ENCODE measurements around the gene ABCC1.
A peak's percentile ranks its signal among the peaks of the same experiment; 100 is the strongest.

The ABCC1 gene

GRCh38 chr16:15967655-15968315 is 18.4 kb downstream of the ABCC1 start:
- no peak for DNase-seq (ENCODE audit: low read depth)
- no peak for TF ChIP-seq CTCF (IDR thresholded peaks at IDR 0.05; ENCODE audit: low read length, missing control alignments)
- no peak overlapping the region for H3K4me3 ChIP-seq (replicated peaks; ENCODE audit: low read depth, low read length)

- H3K4me3 ChIP-seq (replicated peaks; ENCODE audit: low read depth, low read length): no peak overlapping the region
Measured at GRCh38 chr16:15970202-15970601, 20.8 kb downstream of the ABCC1 start.

GRCh38 chr16:15970743-15971439 is 21.5 kb downstream of the ABCC1 start:
- no peak for DNase-seq (ENCODE audit: low read depth)
- no peak for TF ChIP-seq CTCF (IDR thresholded peaks at IDR 0.05; ENCODE audit: low read length, missing control alignments)

More at GRCh38 chr16:15970202-15970601, 20.8 kb downstream of the ABCC1 start:
- no peak for TF ChIP-seq CTCF (IDR thresholded peaks at IDR 0.05; ENCODE audit: low read length, missing control alignments)
- no peak for DNase-seq (ENCODE audit: low read depth)

GRCh38 chr16:15971440-15971815 is 22.0 kb downstream of the ABCC1 start:
- no peak for TF ChIP-seq CTCF (IDR thresholded peaks at IDR 0.05; ENCODE audit: low read length, missing control alignments)
- no peak overlapping the region for H3K4me3 ChIP-seq (replicated peaks; ENCODE audit: low read depth, low read length)

More at GRCh38 chr16:15970743-15971439, 21.5 kb downstream of the ABCC1 start:
- no peak overlapping the region for H3K4me3 ChIP-seq (replicated peaks; ENCODE audit: low read depth, low read length)

GRCh38 chr16:15972046-15972868 is 22.8 kb downstream of the ABCC1 start:
- DNase-seq (ENCODE audit: low read depth): no peak
- no peak overlapping the region for H3K4me3 ChIP-seq (replicated peaks; ENCODE audit: low read depth, low read length)
- no peak for TF ChIP-seq CTCF (IDR thresholded peaks at IDR 0.05; ENCODE audit: low read length, missing control alignments)

More at GRCh38 chr16:15971440-15971815, 22.0 kb downstream of the ABCC1 start:
- no peak for DNase-seq (ENCODE audit: low read depth)

- H3K4me3 ChIP-seq (replicated peaks; ENCODE audit: low read depth, low read length): no peak overlapping the region
- peak; percentile 39 for DNase-seq (ENCODE audit: low read depth)
- TF ChIP-seq CTCF (IDR thresholded peaks at IDR 0.05; ENCODE audit: low read length, missing control alignments): no peak
Measured at GRCh38 chr16:15973421-15973820, 24.0 kb downstream of the ABCC1 start.
